Activated T-helper 1 cell treated with anti-CD3 and anti-CD28 coated beads, Interleukin-12 subunit alpha, Interleukin-12 subunit beta, Interleukin-2, Interleukin-4 antibody, amounts not matched to agents 30 ng/mL and 10 ng/mL and 1 ng/mL, durations not matched to agents 14 hours and 24 hours and 36 hours (primary cell): ENCODE results near the gene SLC26A9. TPM values are rescaled to one million over a fixed set of nuclear protein-coding genes. Genes with fewer than 3 reads are reported as not detected.

ENCODE experiments used
- DNase-seq: peaks from one replicate; pipeline ENCODE4 v3.0.0; 2021; ENCODE audit warnings: low spot score
- H3K27ac Mint-ChIP-seq: one replicate; pipeline ENCODE4 v1.8.0; 2021; ENCODE audit warnings: mild to moderate bottlenecking, mixed read lengths
- H3K27me3 Mint-ChIP-seq: one replicate; pipeline ENCODE4 v1.8.0; 2022; ENCODE audit warnings: mild to moderate bottlenecking, moderate library complexity, mixed read lengths; ENCODE audit not compliant: insufficient read depth
- H3K36me3 Mint-ChIP-seq: one replicate; pipeline ENCODE4 v1.8.0; 2021; ENCODE audit warnings: low read depth, mixed read lengths
- H3K4me1 Mint-ChIP-seq: one replicate; pipeline ENCODE4 v1.8.0; 2021; ENCODE audit warnings: low read depth, mixed read lengths
- H3K4me3 Mint-ChIP-seq: one replicate; pipeline ENCODE4 v1.8.0; 2021; ENCODE audit warnings: mild to moderate bottlenecking, moderate library complexity, mixed read lengths
- H3K9me3 Mint-ChIP-seq: one replicate; pipeline ENCODE4 v1.8.0; 2021; ENCODE audit warnings: mixed read lengths
- intact Hi-C: fragments of 100-400 bp; cut with micrococcal nuclease; formaldehyde crosslinking; loops from one replicate; pipeline ENCODE4 v1.15.1; 2024
- total RNA-seq: library from RNA; stranded (reverse); gene quantifications from 2 replicates; pipeline ENCODE4 v1.2.3, GENCODE V29; 2022

The SLC26A9 gene
- total RNA-seq, 1 donor from 2014 or later, result not detected

DNA sequence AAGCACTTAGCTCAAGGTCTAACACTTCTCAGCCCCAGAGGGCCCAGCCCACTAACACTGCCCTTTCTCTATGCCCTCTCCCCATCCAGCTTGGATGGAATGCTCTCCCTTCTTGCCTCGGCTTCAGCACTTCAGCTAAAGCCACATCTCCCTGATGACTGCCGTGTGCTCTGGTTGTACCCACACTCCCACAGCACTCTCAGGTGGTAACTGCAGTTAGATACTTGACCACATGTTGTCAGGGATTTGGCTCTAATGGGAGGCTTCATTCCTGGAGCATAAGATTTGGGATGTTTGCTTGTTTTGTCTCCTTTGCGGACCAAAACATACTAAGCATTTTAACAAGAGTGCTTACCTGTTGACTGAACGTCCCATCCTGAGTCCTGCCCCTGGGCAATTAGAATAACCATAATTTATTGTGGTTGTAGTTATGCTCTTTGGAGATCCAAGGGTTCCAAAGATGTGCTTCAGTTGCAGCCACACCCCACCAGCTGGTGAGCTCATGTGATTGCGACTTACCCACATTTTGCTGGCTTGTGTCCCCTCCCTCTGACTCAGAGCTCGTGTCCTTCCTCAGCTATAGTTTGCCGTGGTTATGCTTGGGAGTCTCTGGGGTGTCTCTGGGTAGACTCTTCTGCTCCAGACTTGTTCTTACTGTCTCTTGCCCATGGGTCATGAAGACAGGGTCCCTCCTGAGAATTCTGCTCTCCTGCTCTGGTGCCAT lies 7.7 kb upstream of the SLC26A9 start:
- Mint-ChIP-seq H3K36me3 (no peaks in the 10 kb centered on the region), H3K4me1 (no peaks in the 10 kb centered on the region), H3K4me3 (no peak overlapping the region), H3K9me3 (no peaks in the 10 kb centered on the region), H3K27me3 (peaks cover 21% of the 10 kb centered on the region), H3K27ac (no peak overlapping the region)
- intact Hi-C loops, result no loop called here
- DNase-seq, result no peak

DNA sequence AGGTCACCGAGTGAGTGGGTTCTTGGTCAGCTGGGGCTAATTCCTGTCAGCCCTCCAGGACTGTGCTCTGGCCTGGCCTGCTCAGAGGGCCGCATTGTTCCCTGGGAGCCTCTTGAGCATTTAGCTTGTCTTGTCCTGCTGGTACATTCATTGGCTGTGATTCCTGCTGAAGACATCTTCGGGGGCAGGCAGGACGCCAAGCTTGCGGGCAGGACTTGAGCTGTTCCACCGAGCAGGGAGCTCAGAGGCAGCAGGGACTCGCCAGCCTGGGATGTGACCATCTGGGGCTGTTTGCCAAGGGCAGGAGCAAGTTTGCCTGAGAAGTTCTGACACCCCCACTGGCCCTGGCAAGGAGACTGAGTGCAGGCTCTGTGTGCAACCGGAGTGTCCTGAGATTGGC lies 7.0 kb upstream of the SLC26A9 start:
- no peak overlapping the region for H3K4me3 Mint-ChIP-seq
- intact Hi-C loops, result no loop called here
- H3K36me3 Mint-ChIP-seq, result no peaks in the 10 kb centered on the region
- no peaks in the 10 kb centered on the region for H3K9me3 Mint-ChIP-seq
- no peaks in the 10 kb centered on the region for H3K4me1 Mint-ChIP-seq
- DNase-seq, result no peak
- H3K27me3 Mint-ChIP-seq, result peaks cover 20% of the 10 kb centered on the region
- H3K27ac Mint-ChIP-seq, result no peak overlapping the region

DNA sequence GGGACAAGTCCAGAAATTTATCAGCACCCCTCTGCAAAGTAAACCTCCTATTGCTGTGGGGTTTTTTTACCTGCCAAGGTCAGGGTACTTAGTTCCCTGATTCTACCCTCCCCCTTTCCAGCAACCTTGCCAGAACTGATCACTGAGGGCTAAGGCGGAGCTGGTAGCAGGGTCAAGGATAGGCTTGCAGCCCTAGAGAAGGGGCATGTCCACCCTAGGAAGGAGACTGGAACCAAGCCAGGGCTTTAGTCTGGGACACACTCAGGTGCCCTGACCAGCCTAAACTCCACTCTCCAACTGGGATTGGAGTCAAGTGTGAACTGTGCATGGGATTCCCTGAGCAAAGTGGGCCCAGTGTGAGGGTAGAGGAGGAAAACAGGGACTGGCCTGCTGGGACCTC lies 6.5 kb upstream of the SLC26A9 start:
- H3K27me3 Mint-ChIP-seq, result peaks cover 17% of the 10 kb centered on the region
- intact Hi-C loops, result no loop called here
- H3K9me3 Mint-ChIP-seq, result no peaks in the 10 kb centered on the region
- H3K27ac Mint-ChIP-seq, result no peak overlapping the region
- H3K36me3 Mint-ChIP-seq, result no peaks in the 10 kb centered on the region
- H3K4me3 Mint-ChIP-seq, result no peak overlapping the region
- DNase-seq, result no peak
- H3K4me1 Mint-ChIP-seq, result no peaks in the 10 kb centered on the region

DNA sequence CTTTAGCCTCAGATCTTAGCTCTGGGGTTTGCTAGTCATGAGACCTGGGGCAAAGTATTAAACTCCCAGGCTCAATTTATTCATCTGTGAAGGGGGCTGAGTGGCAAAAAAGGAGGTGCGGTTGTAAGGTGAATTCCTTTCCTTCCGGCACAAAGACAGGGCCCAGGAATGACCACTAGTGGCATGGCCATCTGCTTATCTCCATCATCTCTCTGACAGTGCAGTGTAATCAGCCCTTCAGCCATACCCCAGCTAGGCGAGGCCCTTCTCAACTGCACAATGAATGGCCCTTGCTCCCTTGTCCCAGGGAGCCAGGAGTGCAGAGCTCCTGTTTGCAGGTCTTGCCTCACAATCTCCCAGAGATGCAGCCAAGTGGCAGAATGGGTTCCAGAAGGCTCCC lies 5.6 kb upstream of the SLC26A9 start:
- Mint-ChIP-seq H3K36me3 (no peaks in the 10 kb centered on the region), H3K27ac (no peak overlapping the region), H3K4me1 (no peaks in the 10 kb centered on the region), H3K27me3 (peaks cover 19% of the 10 kb centered on the region), H3K4me3 (no peak overlapping the region), H3K9me3 (no peaks in the 10 kb centered on the region)
- no peak for DNase-seq
- intact Hi-C loops, result no loop called here

DNA sequence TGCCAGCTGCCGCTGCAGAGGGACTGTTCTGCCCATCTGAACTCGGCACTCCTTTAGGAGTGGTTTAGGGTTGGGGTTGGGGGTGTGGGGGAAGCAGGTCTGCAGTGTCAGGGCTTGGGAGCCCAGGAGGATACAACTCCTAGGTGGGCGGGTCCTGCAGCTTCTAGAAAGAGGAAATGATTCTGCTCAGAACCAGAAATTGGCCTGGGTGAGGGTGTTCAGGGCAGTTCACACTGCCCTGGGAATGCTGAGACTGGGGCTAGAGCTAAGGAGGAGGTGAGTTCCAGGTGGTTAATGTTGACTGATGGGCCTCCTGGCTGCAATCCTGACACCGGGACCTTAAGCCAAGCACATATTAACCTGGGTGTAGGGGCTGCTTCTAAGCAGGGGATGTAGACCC lies 4.8 kb upstream of the SLC26A9 start:
- DNase-seq, result no peak
- intact Hi-C loops, result no loop called here
- no peaks in the 10 kb centered on the region for H3K4me1 Mint-ChIP-seq
- H3K4me3 Mint-ChIP-seq, result no peak overlapping the region
- no peak overlapping the region for H3K27ac Mint-ChIP-seq
- H3K36me3 Mint-ChIP-seq, result no peaks in the 10 kb centered on the region
- peaks cover 22% of the 10 kb centered on the region for H3K27me3 Mint-ChIP-seq
- no peaks in the 10 kb centered on the region for H3K9me3 Mint-ChIP-seq

DNA sequence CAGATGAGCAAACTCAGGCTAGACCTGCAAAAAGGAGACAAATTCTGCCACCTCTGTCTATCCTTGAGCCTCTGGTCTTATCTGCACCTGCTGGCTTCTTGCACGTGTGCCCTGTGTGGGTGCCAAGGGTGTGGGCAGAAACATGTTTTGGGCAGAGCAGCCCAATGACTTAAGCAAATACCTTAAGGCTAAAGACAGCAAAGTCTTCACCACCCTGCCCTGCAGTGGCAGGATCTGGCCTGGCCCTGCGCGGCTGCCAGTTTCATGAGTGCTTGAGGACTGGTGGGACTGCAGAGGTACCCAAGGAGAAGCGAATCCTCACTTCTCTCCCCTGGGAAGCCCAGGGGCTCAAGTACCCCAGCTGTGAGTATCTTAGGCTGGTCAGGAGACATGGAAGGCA lies 3.8 kb upstream of the SLC26A9 start:
- no peak for DNase-seq
- no peaks in the 10 kb centered on the region for H3K36me3 Mint-ChIP-seq
- no peak overlapping the region for H3K27ac Mint-ChIP-seq
- H3K4me3 Mint-ChIP-seq, result no peak overlapping the region
- H3K9me3 Mint-ChIP-seq, result no peaks in the 10 kb centered on the region
- intact Hi-C loops, result no loop called here
- H3K4me1 Mint-ChIP-seq, result no peaks in the 10 kb centered on the region
- H3K27me3 Mint-ChIP-seq, result peaks cover 27% of the 10 kb centered on the region

DNA sequence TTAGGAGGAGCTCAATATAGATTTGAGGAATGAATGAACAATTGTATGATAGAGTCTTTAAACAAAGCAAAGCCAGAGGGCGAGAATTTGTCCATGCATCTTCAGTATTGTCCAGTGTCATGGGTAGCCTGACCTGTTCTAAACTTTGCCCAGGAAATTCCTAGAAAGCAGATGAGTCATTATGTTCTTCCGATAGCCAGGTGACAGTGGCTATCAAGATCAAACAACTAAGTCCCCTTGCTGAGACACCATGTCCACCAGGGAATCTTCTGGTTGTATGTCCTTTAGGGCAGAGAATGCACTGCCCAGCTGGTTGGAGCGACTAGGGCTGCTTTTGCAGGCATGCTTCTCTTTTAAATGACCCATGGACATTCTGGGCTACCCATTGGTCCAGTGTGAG lies 1.8 kb upstream of the SLC26A9 start:
- no peak for DNase-seq
- Mint-ChIP-seq H3K27me3 (peaks cover 27% of the 10 kb centered on the region), H3K4me3 (no peak overlapping the region), H3K27ac (no peak overlapping the region), H3K9me3 (no peaks in the 10 kb centered on the region), H3K36me3 (no peaks in the 10 kb centered on the region), H3K4me1 (no peaks in the 10 kb centered on the region)
- intact Hi-C loops, result no loop called here

DNA sequence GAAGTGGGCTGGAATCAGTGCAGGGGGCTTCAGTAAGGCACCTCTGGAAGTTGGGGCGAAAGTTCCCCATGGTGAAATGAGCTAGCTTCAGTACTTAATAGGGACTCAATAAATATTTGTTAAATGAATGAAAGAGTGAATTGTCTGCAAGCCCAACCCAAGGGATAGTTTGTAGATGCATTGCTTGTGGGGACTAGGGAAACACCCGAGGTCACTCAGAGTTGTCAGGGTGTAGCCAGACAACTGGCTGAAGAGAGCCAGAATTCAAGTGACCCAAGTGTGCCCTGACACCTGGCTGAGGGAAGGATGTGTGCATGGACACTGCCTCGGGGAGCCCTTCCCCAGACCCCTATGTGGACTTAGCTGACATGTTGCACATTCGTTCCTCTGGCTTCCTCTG lies 1.3 kb upstream of the SLC26A9 start:
- Mint-ChIP-seq H3K27ac (no peak overlapping the region), H3K36me3 (no peaks in the 10 kb centered on the region), H3K27me3 (peaks cover 31% of the 10 kb centered on the region), H3K9me3 (no peaks in the 10 kb centered on the region), H3K4me1 (no peaks in the 10 kb centered on the region), H3K4me3 (no peak overlapping the region)
- no peak for DNase-seq
- intact Hi-C loops, result no loop called here

DNA sequence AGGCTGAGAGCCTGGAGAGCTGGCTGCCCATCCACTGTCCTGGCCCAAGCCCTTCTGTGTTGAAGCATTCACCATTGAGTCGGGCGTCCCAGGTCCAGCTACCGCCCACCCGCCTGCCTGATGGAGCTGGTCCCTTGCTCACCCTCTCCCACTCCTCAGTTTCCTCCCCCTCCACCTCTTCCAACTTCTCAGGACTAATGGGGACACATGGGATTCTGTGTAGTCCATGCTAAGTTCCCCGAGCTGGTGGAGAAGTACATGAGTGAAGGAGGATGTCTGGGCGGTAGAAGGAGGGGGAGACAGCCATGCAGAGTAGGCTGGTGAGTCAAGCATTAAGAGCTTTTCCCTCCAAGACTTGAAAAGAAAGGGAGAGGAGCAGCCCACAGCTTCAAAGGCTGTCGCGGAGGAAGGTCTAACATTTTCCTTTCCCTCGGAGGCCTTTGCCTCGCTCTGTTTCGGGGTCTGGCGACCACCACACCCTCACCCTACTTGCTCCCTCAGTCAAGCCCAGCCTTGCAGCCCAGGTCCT lies 561 bp downstream of the SLC26A9 start:
- intact Hi-C loops, result no loop called here
- Mint-ChIP-seq H3K9me3 (no peaks in the 10 kb centered on the region), H3K27ac (no peak overlapping the region), H3K27me3 (peaks cover 40% of the 10 kb centered on the region), H3K4me1 (no peaks in the 10 kb centered on the region), H3K36me3 (no peaks in the 10 kb centered on the region), H3K4me3 (no peak overlapping the region)
- no peak for DNase-seq

DNA sequence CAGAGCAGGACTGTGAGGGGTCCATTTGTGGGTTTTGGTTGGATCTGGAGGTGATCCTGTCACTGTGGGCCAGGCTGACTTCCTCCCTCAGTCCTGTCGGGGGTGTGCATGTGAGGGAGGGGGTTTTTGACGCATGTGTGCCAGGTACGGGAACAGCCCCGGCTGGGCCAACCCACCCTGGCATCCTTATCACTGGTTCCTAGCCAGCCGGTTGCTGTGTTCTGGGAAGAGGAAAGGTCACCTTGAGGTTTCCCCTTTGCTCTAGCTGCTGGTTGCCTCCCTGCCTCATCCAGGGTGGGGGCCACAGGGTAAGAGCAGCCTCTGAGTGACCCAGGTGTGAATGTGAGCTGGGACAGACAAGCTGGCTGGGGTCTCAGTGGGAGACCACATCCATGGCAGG lies 2.5 kb downstream of the SLC26A9 start:
- H3K27me3 Mint-ChIP-seq, result peaks cover 41% of the 10 kb centered on the region
- H3K27ac Mint-ChIP-seq, result no peak overlapping the region
- intact Hi-C loops, result no loop called here
- H3K9me3 Mint-ChIP-seq, result no peaks in the 10 kb centered on the region
- no peaks in the 10 kb centered on the region for H3K36me3 Mint-ChIP-seq
- no peaks in the 10 kb centered on the region for H3K4me1 Mint-ChIP-seq
- DNase-seq, result no peak
- H3K4me3 Mint-ChIP-seq, result no peak overlapping the region

DNA sequence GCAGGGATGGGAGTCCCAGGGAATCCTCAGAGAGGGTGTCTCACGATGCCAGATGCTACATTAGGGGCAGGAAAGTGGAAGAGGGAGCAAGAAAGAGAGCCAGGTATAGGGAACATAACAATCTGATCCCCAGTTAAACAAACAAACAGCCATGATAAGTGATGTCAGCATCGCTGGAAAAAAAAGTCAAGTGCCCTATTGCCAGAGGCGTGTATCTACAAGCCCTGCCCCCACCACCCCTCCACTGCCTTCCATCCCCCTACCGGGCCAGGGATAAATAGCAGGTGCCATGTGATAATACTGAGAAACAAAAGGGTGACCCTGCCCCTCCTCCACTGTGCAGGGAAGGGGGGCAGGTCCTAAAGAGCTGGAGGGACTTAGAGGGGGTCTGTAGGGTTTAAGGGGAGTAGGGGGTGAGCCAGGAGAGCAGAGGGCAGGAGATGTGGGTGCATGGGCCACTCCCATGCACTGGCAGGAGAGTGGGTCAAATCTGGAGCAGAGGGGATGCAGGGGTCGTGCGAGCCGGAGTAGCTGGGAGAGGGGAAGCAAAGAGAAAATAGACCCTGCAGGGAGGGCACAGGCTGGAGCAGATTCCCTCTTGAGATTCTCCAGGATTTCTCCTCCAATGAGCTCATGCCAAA lies 3.4 kb downstream of the SLC26A9 start:
- H3K27ac Mint-ChIP-seq, result no peak overlapping the region
- H3K9me3 Mint-ChIP-seq, result no peaks in the 10 kb centered on the region
- H3K4me1 Mint-ChIP-seq, result no peaks in the 10 kb centered on the region
- H3K36me3 Mint-ChIP-seq, result no peaks in the 10 kb centered on the region
- intact Hi-C loops, result no loop called here
- no peak for DNase-seq
- H3K4me3 Mint-ChIP-seq, result no peak overlapping the region
- peaks cover 38% of the 10 kb centered on the region for H3K27me3 Mint-ChIP-seq

DNA sequence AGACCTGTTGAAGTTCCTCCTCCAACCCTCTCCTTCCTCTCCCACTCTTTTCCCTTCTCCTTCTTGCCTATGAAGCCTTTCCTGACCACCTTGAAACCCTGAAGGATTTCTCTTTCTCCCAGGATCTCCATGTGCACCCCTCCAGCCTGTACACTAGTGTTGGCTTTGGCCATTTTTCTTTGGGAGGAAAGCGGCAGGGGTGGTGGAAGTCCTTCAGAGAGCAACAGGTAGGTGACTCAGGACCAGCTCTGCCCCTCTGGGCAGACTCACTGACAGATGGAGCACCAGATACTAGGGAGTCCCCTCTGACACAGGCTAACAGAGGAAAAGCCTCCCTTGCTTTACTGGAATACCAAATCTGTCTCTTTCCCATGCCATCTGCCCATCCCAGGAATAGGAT lies 4.6 kb downstream of the SLC26A9 start:
- intact Hi-C loops, result no loop called here
- H3K4me3 Mint-ChIP-seq, result no peak overlapping the region
- H3K36me3 Mint-ChIP-seq, result no peaks in the 10 kb centered on the region

DNA sequence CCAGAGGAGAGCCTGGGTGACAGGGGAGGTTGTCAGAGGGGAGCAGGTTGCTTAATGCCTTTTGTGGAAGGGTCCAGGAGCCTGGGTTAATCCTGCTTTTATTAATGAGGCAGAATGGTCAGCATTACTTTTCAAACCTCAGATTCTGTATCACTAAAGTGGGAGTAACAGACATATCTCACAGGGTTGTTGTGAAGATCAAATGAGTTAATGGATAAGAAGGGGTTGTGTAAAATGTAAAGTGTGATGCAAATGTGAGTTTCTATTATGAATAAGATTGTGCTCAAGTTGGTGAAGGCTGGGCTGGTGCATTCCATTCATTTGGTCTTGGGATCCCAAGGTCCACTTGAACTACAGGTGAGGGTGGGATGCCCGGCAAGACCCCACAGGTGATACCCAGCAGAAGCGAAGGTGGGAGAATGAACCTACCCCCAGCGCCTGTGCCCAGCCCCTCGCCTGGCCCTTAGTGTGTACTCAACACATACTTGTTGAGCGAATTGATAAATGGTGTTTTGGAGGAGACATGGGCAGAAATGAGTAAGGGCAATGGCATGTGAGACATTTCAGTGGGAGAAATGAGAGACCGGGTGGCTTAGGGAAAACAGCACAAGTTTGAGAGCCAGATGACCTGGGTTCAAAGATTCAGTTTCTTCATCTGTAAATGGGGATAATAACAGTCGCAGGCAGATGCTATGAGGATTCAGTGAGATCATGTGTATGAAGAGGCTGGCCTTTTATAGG lies 6.2 kb downstream of the SLC26A9 start:
- intact Hi-C loops, result no loop called here
- Mint-ChIP-seq H3K4me3 (no peak overlapping the region), H3K27me3 (peaks cover 43% of the 10 kb centered on the region), H3K9me3 (no peaks in the 10 kb centered on the region), H3K27ac (no peak overlapping the region), H3K36me3 (no peaks in the 10 kb centered on the region), H3K4me1 (no peaks in the 10 kb centered on the region)
- DNase-seq, result no peak

More for the DNA sequence above, 4.6 kb downstream of the SLC26A9 start:
- Mint-ChIP-seq H3K4me1 (no peaks in the 10 kb centered on the region), H3K9me3 (no peaks in the 10 kb centered on the region), H3K27ac (no peak overlapping the region), H3K27me3 (peaks cover 41% of the 10 kb centered on the region)
- DNase-seq, result no peak
